K562 (cell line): ENCODE measurements around the gene ROR2. TPM values are rescaled to one million over a fixed set of nuclear protein-coding genes. Genes with fewer than 3 reads are reported as not detected.
A peak's percentile ranks its signal among the peaks of the same experiment; 100 is the strongest.

Experiments used
- CLOCK ChIP-seq: fragments of 250-450 bp; sonication (Bioruptor Pico); IDR thresholded peaks from 2 replicates; pipeline ENCODE4 v1.4.0; 2020; ENCODE audit warnings: mild to moderate bottlenecking, moderate library complexity, borderline replicate concordance
- E2F1 ChIP-seq: sonication (generic); formaldehyde crosslinking; IDR thresholded peaks from 2 replicates; pipeline ENCODE4 v1.8.1; 2023; ENCODE audit warnings: mild to moderate bottlenecking, missing genetic modification reagents, moderate library complexity
- E2F4 ChIP-seq: sonication (generic); formaldehyde crosslinking; IDR thresholded peaks from 2 replicates; pipeline ENCODE4 v1.8.0; 2022; ENCODE audit warnings: mild to moderate bottlenecking, low read depth, missing genetic modification reagents
- GTF2E2 ChIP-seq: fragments of 200-800 bp; sonication (Bioruptor generic); IDR thresholded peaks from 2 replicates; pipeline ENCODE4 v1.6.1; 2016; ENCODE audit warnings: missing genetic modification characterization, missing compliant biosample characterization
- JUND ChIP-seq, 2 experiments: IDR thresholded peaks; 2 replicates in 1 of 2; 3 replicates in 1 of 2; pipeline ENCODE4 v1.6.1; 2011; ENCODE audit warnings: borderline replicate concordance in 2 of 2, low read depth in 2 of 2, low read length in 2 of 2, improper control_type of control experiment in 1 of 2, missing biosample characterization in 1 of 2, missing genetic modification characterization in 1 of 2, missing genetic modification reagents in 1 of 2
- LARP7 ChIP-seq: fragments of 450-650 bp; IDR thresholded peaks from 2 replicates; pipeline ENCODE4 v1.6.1; 2016
- MTA3 ChIP-seq: fragments of 450-650 bp; formaldehyde crosslinking; IDR thresholded peaks from 2 replicates; pipeline ENCODE4 v1.6.1; 2017; ENCODE audit warnings: mild to moderate bottlenecking, borderline replicate concordance
- NR2F6 ChIP-seq: fragments of 450-650 bp; formaldehyde crosslinking; IDR thresholded peaks from 2 replicates; pipeline ENCODE4 v1.4.0; 2020; ENCODE audit warnings: mild to moderate bottlenecking
- SMAD3 ChIP-seq: fragments of 450-650 bp; formaldehyde crosslinking; conservative IDR thresholded peaks from 2 replicates; pipeline ENCODE4 v1.4.0; 2020; ENCODE audit warnings: mild to moderate bottlenecking
- SREBF1 ChIP-seq: fragments of 150-350 bp; IDR thresholded peaks from 2 replicates; pipeline ENCODE4 v1.6.1; 2014; ENCODE audit warnings: antibody characterized with exemption, low read depth, low read length, borderline replicate concordance
- TCF7L2 ChIP-seq: fragments of 150-350 bp; IDR thresholded peaks from 2 replicates; pipeline ENCODE4 v1.6.1; 2016; ENCODE audit warnings: low read depth, mild to moderate bottlenecking, low read length, moderate library complexity
- U2AF1 ChIP-seq: fragments of 200-400 bp; formaldehyde crosslinking; optimal IDR thresholded peaks from 2 replicates; pipeline ENCODE3; 2017; ENCODE audit warnings: mild to moderate bottlenecking, low read depth, low read length, moderate library complexity
- ZBTB7A ChIP-seq: IDR thresholded peaks from 2 replicates; pipeline ENCODE4 v1.6.1; 2011; ENCODE audit warnings: low read depth, mild to moderate bottlenecking, low read length, moderate library complexity, borderline replicate concordance; ENCODE audit not compliant: control insufficient read depth
- ZEB2 ChIP-seq: fragments of 450-650 bp; IDR thresholded peaks from 2 replicates; pipeline ENCODE4 v1.6.1; 2016
- ZNF174 ChIP-seq: fragments of 250-450 bp; sonication (Bioruptor Pico); IDR thresholded peaks from 2 replicates; pipeline ENCODE4 v1.4.0; 2020; ENCODE audit warnings: mild to moderate bottlenecking
- ZNF830 ChIP-seq: fragments of 250-450 bp; sonication (Bioruptor Pico); IDR thresholded peaks from 2 replicates; pipeline ENCODE4 v1.5.0; 2021; ENCODE audit warnings: mild to moderate bottlenecking
- polyA plus RNA-seq, 8 experiments: library from polyadenylated mRNA; depleted of rRNA in 4 of 8; stranded (reverse) in 5 of 8; unstranded in 3 of 8; fragments of >200 nt; fragmentation: Nextera tagmentation in 2 of 8; fragmentation: Illumina TruSeq in 1 of 8; extraction: Ambion mirVana in 2 of 8; extraction: Trizol in 1 of 8; gene quantifications; 2 replicates each; pipeline versions ENCODE4 v1.2.1 to v1.2.3, GENCODE V29; 2011 to 2014; ENCODE audit warnings: inconsistent platforms in 1 of 8, missing spikeins in 1 of 8
- total RNA-seq, 7 experiments: library from RNA; depleted of rRNA in 6 of 7; stranded (reverse); fragments of >200 nt in 6 of 7; fragmentation: Illumina TruSeq in 2 of 7; extraction: Trizol in 2 of 7; gene quantifications; 2 replicates each; pipeline versions ENCODE4 v1.2.1 to v1.2.3, GENCODE V29; 2011 to 2021; ENCODE audit warnings: low replicate concordance in 1 of 7
- TF ChIP-seq, protein P1 (sequence below): fragments of 250-450 bp; sonication (Bioruptor Pico); IDR thresholded peaks from 2 replicates; pipeline ENCODE4 v1.5.0; 2021; ENCODE audit warnings: mild to moderate bottlenecking, moderate library complexity
- TF ChIP-seq, protein P2 (sequence below), 2 experiments: fragments of 450-650 bp; conservative IDR thresholded peaks; 2 replicates each; pipeline ENCODE4 v1.6.1; 2017; ENCODE audit warnings: mild to moderate bottlenecking in 2 of 2, moderate library complexity in 2 of 2

Gene ROR2
- total and polyA plus RNA-seq, 9 of the 15 experiments (the other 6 are each of a cell fraction or from before 2014, with no cell fraction given), result 5.6 to 33.8 (median 15.3) TPM

DNA sequence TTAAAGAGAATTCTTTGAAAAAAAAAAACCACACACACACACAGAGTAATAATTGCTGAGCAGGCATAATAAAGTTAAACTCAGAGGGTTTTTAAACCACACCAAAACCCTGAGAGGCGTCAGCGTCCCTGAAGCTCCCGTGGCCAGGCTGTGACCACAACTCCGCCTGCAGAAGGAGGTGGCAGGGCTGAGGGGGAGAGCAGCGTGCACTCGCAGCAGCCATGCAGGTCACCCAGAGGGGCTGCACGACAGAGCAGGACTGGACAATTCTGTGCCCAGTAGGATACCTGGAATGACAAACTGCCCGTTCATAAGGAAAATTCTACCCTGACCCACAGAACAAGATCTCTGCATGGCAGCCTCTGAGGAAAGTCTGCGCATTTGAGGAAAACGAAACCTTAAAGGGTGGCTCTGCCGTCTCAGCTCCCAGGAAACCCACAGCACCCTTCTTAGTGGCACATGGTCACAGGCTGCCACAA, 44.0 kb downstream of the ROR2 start (continued):
- no peak for TF ChIP-seq TCF7L2
- peak; percentile 36; the same call in 1 of the 2 replicates for TF ChIP-seq JUND (IDR thresholded peaks at IDR 0.05; ENCODE audit: borderline replicate concordance, low read depth, low read length)
- no peak; the same call in 2 of the 3 replicates for TF ChIP-seq JUND (tag; IDR thresholded peaks at IDR 0.05; ENCODE audit: borderline replicate concordance, low read depth, low read length)
- no peak for TF ChIP-seq E2F4
- TF ChIP-seq ZNF830 (CRISPR knock-in tag), result no peak
- TF ChIP-seq MTA3, result peak; percentile 23; the same call in 1 of the 2 replicates
- no peak for TF ChIP-seq ZNF174
- TF ChIP-seq GTF2E2 (tag), result no peak
- no peak for TF ChIP-seq LARP7
- no peak for TF ChIP-seq U2AF1
- TF ChIP-seq ZEB2, result no peak
- no peak for TF ChIP-seq SREBF1
- TF ChIP-seq ZBTB7A, result peak; percentile 61; the same call in 1 of the 2 replicates
- TF ChIP-seq NR2F6 (CRISPR knock-in tag), result no peak
- no peak for TF ChIP-seq E2F1
- TF ChIP-seq, protein P1, sequence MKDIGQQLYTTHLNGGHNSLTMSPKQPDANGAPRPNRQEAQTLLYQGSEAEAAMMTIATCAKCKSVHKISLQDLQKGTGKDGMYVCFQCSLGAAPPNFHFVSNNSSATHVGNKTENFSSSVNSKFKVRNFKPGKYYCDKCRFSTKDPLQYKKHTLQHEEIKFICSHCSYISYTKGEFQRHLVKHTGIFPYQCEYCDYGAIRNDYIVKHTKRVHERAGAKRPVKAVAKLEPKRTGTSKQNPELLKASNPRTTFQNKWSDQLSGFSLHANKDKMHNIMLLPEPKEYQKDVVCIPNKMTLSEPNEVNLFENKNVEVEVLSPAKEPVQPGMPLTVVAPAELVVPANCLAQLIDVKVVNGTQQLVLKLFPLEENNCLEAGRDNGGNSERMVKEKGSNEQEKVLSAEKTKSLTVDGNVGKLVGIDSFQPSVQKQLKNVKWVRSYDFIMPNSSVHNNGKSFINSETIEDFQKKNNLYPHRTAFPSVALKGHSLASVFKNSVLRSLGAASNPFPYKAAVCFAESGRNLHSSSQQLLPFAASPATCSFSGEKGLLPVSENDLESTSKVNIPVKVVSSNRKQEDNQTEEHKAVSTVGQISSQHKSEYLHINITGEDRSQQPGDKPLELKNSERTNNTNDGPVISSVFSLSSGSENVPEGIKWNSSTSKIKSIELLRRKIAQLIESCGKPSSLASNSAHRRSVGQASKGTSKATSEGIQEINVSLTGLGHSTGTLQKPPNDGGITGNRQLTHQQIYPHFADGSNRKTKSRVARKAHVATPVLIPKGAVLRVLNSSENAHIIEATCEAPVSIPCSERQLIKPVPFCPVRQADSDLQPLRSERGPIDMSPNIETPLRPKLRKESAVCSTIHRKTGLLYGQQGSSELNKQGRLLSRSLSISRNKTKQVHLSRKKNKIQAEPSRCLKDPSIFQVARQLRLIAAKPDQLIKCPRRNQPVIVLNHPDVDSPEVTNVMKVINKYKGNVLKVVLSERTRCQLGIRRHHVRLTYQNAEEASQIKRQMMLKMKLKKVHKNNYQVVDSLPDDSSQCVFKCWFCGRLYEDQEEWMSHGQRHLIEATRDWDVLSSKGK (CRISPR knock-in tag), result no peak
- TF ChIP-seq CLOCK (CRISPR knock-in tag), result no peak
- TF ChIP-seq, protein P2, sequence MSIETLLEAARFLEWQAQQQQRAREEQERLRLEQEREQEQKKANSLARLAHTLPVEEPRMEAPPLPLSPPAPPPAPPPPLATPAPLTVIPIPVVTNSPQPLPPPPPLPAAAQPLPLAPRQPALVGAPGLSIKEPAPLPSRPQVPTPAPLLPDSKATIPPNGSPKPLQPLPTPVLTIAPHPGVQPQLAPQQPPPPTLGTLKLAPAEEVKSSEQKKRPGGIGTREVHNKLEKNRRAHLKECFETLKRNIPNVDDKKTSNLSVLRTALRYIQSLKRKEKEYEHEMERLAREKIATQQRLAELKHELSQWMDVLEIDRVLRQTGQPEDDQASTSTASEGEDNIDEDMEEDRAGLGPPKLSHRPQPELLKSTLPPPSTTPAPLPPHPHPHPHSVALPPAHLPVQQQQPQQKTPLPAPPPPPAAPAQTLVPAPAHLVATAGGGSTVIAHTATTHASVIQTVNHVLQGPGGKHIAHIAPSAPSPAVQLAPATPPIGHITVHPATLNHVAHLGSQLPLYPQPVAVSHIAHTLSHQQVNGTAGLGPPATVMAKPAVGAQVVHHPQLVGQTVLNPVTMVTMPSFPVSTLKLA (conservative IDR thresholded peaks at IDR 0.05), result no peak
- no peak for TF ChIP-seq SMAD3 (CRISPR knock-in tag)
